IMR-90 (cell line): ENCODE results near the gene KCNQ1.

Experiments
- BHLHE40 ChIP-seq: fragments of 150-350 bp; IDR thresholded peaks from 2 replicates; pipeline ENCODE4 v1.6.1; 2016; ENCODE audit warnings: mild to moderate bottlenecking, low read depth, low read length
- CEBPB ChIP-seq: IDR thresholded peaks from 2 replicates; pipeline ENCODE4 v1.6.1; 2012; ENCODE audit warnings: low read depth, low read length, improper control_type of control experiment
- CTCF ChIP-seq: conservative IDR thresholded peaks from 2 replicates; pipeline ENCODE4 v1.5.1; 2012; ENCODE audit warnings: mild to moderate bottlenecking, low read depth, low read length, improper control_type of control experiment
- ELK1 ChIP-seq: fragments of 150-350 bp; IDR thresholded peaks from 2 replicates; pipeline ENCODE4 v1.6.1; 2016; ENCODE audit warnings: low read depth, mild to moderate bottlenecking, low read length, moderate library complexity, borderline replicate concordance
- FOS ChIP-seq: fragments of 150-350 bp; IDR thresholded peaks from 2 replicates; pipeline ENCODE4 v1.6.1; 2016; ENCODE audit warnings: low read depth, low read length
- MAFK ChIP-seq: IDR thresholded peaks from 2 replicates; pipeline ENCODE4 v1.6.1; 2012; ENCODE audit warnings: low read depth, low read length, improper control_type of control experiment
- MXI1 ChIP-seq: IDR thresholded peaks from 2 replicates; pipeline ENCODE4 v1.6.1; 2012; ENCODE audit warnings: low read depth, mild to moderate bottlenecking, low read length, moderate library complexity, borderline replicate concordance
- POLR2A ChIP-seq: IDR thresholded peaks from 2 replicates; pipeline ENCODE4 v1.6.1; 2012; ENCODE audit warnings: mild to moderate bottlenecking, low read depth, low read length
- RCOR1 ChIP-seq: IDR thresholded peaks from 2 replicates; pipeline ENCODE4 v1.6.1; 2012; ENCODE audit warnings: mild to moderate bottlenecking, low read length, improper control_type of control experiment; ENCODE audit not compliant: insufficient replicate concordance
- RFX5 ChIP-seq: IDR thresholded peaks from 2 replicates; pipeline ENCODE4 v1.8.0; 2012; ENCODE audit warnings: low read depth, mild to moderate bottlenecking, low read length, moderate library complexity
- SMC3 ChIP-seq: fragments of 150-350 bp; IDR thresholded peaks from 2 replicates; pipeline ENCODE4 v1.6.1; 2016; ENCODE audit warnings: low read depth, mild to moderate bottlenecking, antibody characterized with exemption, low read length, moderate library complexity
- TF ChIP-seq, protein P1 (sequence below): fragments of 150-350 bp; IDR thresholded peaks from 2 replicates; pipeline ENCODE4 v1.6.1; 2017; ENCODE audit warnings: mild to moderate bottlenecking, antibody characterized with exemption, low read length, low read depth

- no peak for TF ChIP-seq ELK1
- TF ChIP-seq, protein P1, sequence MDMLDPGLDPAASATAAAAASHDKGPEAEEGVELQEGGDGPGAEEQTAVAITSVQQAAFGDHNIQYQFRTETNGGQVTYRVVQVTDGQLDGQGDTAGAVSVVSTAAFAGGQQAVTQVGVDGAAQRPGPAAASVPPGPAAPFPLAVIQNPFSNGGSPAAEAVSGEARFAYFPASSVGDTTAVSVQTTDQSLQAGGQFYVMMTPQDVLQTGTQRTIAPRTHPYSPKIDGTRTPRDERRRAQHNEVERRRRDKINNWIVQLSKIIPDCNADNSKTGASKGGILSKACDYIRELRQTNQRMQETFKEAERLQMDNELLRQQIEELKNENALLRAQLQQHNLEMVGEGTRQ: no peak
- no peak for TF ChIP-seq CTCF
- TF ChIP-seq FOS: no peak
- TF ChIP-seq RFX5: no peak
- no peak for TF ChIP-seq RCOR1
- TF ChIP-seq POLR2A: no peak
- no peak for TF ChIP-seq MAFK
- no peak for TF ChIP-seq SMC3
- no peak for TF ChIP-seq CEBPB
- TF ChIP-seq MXI1: no peak
- TF ChIP-seq BHLHE40: no peak
Observed at GRCh38 chr11:2805388-2806056, 360.7 kb downstream of the KCNQ1 start.
